GM23248 (cell line): ENCODE data around the gene CLDN4.

Experiments used
- EZH2 ChIP-seq: fragments of 200-600 bp; sonication (generic); IDR thresholded peaks from 2 replicates; pipeline ENCODE4 v1.6.1; 2018; ENCODE audit warnings: antibody characterized with exemption, mild to moderate bottlenecking; ENCODE audit not compliant: insufficient read depth, poor library complexity, severe bottlenecking
- EZH2phosphoT487 ChIP-seq: fragments of 200-600 bp; sonication (generic); IDR thresholded peaks from 2 replicates; pipeline ENCODE4 v1.6.1; 2018; ENCODE audit warnings: antibody characterized with exemption, moderate library complexity, mild to moderate bottlenecking, low read depth; ENCODE audit not compliant: insufficient read depth

- TF ChIP-seq EZH2phosphoT487 (no peak), EZH2 (no peak)
Measured at GRCh38 chr7:73834626-73835191, 3.9 kb downstream of the CLDN4 start.
